Stimulated activated CD8-positive, alpha-beta memory T cell treated with anti-CD3 and anti-CD28 coated beads, Interleukin-15, amount 100 ng/mL, for 24 hours (primary cell): ENCODE results near the gene IL2RA.
A peak's percentile ranks its signal among the peaks of the same experiment; 100 is the strongest.
"Not testable (repeated sequence)": the region's sequence is repeated elsewhere in the genome, so short reads cannot be mapped to it uniquely, and the experiment has no call there.

Experiments used
- DNase-seq: peaks from one replicate; pipeline ENCODE4 v3.0.0-alpha.2; 2020; ENCODE audit warnings: low read depth

IL2RA gene

DNA sequence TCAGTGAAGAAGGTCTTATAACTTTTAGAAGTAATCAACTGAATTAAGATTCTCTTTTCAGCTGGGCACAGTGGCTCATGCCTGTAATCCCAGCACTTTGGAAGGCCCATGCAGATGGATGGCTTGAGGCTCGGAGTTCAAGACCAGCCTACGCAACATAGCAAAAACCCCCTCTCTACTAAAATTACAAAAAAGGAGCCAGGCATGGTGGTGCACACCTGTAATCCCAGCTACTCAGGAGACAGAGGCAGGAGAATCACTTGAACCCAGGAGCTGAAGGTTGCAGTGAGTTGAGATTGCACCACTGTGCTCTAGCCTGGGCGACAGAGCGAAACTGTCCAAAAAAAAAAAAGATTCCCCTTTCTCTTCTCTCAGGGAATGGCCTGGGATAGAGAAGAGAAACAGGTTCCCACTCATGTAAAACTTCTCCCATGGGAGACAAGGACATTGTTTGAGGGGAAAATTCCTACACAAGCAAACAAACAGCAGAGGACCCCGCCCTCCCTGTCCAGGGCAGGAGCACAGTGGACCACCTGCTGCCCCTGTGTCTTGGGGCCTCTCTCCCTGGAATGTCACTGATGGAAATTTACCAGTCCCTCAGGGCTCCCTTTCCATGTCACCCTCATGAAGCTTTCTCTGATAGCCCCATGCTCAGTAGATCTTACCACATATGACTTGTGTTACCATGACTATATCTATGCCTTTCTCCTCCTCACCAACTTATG, 5.6 kb downstream of the IL2RA start:
- DNase-seq: no peak

DNA sequence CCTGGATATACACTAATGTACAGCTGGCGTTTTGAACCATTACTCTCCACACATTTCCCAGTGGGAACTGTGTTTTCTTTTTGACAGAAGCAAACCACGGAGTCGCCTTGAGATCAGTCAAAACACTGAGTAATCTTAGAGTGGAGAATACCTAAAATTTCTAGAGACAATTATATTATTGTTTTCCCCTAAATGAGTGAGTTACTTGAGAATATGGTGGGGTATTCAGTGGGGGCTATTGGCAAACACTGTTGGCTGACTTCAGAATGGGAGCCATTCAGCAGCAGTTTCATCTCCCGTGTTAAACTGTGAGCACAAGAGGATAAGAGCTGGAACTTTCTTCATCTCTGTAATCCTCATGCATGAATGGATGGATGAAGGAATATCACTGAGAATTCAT, 6.2 kb downstream of the IL2RA start:
- no peak for DNase-seq

DNA sequence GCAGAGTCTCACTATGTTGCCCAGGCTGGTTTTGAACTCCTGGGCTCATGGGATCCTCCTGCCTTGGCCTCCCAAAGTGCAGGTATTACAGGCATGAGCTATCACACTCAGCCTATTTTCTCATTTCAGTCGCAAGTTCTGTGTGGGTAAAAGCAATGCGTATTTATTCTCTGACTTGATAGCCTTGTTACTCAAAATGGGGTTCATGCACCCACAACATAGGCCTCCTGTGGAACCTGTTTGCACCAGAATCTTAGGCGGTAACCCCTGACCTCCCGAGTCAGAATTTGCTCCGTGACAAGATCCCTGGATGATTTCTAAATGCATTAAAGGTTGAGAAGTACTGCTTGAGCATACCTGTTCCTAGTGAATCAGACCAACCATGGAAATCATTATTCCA, 7.3 kb downstream of the IL2RA start:
- no peak for DNase-seq

DNA sequence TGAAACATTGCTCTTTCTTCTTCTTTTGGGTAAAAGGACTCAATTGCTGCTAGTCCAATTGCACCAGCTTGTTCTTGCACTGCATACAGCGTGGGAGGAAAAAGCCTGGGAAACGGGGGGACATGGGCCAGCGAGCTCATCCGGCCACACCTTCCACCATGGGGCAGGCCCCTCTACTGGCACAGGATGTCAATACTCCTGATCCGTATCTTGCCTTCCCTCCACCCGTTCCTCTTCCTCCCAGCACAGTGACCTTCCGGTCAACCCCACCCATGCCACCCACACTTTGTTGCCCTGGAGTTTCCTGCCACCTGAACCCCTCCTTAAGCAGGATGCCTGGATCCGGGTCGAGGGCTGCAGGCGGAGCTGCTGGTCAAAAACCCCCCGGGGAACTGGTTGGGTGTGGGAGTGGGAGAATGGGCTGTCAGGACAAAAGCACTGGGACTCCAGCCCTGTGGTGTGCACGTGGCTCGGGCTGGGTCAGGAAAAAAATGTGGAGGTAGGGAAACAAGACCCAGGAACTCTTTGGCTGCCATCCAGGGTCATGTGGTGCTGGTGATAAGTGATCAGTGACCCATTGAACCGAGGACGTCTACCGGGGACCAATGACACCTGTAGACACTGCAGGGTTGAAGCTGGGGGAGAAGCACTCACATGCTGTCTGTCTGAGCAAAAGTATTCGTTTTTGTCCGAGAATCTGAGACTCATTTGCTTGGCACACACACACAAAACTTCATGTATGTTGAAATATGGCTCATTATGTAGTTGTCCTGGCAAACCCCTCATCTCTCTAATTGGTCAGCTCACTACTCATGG, 8.1 kb downstream of the IL2RA start:
- no peak for DNase-seq

DNA sequence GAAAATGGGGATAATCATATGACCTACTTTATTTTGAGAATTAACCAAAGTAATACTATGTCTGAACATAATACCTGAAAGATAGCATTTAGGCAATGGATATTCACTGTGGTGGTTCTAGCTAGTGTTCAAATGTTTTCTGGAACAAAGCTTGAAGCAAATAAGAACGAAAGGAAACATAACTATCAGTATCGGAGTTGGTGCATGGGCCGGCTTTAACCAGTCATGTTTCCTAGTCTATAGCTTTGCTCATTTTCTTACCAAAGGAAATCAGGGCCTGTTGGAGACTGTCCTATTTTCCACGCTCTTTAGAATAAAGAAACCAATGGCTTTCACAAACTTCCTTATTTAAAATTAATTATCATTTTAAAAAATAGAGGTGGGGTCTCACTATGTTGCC, 8.9 kb downstream of the IL2RA start:
- no peak for DNase-seq

- no peak for DNase-seq
These were observed 9.6 kb downstream of the IL2RA start for GRCh38 chr10:6052247-6053221.

DNA sequence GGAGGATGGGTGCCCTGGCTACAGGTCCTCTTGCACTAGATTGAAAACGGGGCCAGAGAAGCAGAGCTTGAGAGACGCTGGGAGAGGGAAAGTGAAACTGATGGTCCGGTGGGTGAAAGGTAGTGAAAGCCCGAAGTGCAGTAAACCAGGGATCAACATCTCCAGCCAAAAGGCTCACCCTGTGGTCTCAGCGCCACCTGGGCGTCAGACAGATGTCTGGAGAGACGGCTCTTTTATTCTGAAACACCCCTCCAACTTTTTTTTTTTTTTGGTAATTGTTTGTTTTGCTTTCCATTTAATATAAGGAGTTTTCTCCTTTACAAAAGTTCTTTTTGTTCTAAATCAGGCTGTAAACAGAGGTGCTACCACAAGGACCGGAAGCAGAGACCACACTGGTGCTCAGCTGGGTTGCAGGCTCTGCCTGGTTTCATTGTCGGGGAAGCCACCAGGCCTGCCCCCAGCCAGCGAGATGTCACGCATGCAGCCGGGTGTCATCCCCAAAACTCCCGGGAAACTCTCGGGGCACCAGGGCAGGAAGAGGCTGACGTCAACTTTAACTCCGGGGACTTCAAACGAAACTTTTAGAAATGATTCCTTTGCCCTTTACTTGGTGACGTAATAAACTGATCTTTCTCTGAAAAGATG, 11.2 kb downstream of the IL2RA start:
- peak; percentile 73 for DNase-seq

DNA sequence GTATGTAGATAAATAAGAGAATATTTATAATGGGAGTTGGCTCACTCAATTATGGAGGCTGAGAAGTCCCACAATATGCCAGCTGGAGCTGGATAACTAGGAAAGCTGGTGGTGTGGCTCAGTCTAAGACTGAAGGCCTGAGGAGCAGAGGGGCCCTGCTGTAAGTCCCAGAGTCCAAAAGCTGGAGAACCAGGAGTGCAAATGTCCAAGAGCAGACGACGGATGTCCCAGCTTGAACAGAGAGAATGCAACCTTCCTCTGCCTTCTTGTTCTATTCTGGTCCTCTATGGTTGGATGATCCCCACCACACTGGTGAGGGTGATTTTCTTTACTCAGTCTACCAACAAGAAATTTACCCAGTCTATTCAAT, 13.2 kb downstream of the IL2RA start:
- no peak for DNase-seq

DNA sequence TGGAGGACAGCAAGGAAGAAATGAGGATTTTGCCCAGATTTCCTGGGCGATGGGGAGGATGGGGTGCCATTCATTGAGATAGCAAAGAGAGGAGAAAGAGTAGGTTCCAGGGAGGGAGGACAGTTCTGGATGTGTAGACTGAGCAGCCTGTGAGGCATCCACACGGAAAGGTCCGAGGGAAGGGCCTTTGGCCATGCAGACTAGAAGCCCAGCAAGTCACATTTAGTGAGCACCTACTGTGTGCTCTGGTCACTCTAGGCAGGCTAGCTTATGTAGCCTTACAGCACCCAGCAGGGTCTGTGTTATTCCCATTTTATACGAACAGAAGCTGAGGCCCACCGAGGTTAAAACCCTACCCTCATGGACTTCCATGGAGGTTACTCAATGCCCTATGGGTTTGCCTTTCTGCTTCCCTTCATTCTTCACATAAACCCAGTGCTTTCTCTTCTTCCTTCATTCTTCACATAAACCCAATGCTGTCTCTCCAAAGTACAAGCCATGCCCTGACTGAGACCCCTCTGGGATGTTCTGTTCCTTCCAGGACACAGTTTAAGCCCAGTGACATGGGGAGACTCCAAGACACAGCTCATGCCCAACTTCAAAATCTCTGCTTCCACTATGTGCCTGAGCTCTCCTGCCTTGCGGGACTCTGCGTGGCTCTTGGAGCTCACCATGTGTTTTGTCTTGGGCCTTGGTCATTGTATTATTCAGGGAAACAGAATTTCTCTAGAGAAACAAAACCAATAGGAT, 13.7 kb downstream of the IL2RA start:
- DNase-seq: no peak

DNA sequence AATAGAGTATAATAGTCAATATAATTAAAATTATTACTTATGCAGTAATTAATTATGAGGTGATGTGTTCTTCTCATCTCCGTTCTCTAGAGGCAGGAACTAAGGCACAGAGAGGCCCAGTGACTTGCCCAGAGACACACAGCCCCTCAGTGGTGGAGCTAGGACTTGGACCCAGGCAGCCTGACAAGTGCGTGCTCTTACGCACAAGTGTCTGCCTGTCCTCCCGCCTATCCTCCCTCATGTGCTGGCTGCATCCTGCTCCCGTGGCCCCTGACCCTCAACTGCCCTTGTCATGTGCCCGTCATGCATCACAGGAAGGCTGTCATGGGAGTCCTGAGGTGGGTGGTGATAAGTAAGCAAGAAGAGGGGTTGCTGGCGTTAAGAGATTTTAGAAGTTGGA, 14.3 kb downstream of the IL2RA start:
- no peak for DNase-seq

DNA sequence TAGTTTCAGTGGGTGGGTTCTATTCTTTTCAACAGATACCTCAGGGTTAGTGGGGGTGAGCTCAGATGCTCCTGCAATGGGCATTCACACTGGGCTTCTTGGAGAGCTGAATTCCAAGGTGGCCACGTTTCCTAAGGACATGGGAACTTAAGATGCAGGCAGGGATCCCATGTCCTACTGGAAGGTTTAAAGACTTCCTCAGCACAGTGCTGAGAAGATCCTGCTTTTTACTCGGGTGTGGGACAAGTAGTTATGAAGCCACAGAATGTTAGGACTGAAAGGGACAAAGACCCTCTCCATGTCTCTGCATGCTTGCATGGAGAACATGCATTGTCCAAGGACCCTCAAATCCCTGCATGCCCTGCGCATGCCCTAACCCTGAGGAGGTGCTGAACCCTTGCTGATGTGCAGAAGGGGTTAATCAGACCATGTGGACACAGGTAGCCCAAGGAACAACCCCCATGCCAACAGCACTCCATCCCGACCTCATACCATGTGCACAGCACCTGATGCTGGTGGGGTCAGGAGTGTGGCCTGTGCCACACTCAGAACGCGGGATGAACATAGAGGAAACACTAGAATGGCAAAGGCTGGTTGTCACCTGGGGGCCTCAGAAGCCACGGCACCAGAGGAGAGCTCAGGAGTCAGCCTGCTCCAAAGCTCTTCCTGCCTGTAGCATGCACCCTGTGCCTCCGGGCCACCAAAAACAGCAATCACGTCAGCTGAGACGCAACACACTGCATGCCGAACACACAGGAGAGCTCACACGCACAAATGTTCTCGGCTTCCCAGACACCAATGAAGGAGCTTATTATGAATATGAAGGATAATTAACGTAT, 15.2 kb downstream of the IL2RA start:
- no peak for DNase-seq

DNA sequence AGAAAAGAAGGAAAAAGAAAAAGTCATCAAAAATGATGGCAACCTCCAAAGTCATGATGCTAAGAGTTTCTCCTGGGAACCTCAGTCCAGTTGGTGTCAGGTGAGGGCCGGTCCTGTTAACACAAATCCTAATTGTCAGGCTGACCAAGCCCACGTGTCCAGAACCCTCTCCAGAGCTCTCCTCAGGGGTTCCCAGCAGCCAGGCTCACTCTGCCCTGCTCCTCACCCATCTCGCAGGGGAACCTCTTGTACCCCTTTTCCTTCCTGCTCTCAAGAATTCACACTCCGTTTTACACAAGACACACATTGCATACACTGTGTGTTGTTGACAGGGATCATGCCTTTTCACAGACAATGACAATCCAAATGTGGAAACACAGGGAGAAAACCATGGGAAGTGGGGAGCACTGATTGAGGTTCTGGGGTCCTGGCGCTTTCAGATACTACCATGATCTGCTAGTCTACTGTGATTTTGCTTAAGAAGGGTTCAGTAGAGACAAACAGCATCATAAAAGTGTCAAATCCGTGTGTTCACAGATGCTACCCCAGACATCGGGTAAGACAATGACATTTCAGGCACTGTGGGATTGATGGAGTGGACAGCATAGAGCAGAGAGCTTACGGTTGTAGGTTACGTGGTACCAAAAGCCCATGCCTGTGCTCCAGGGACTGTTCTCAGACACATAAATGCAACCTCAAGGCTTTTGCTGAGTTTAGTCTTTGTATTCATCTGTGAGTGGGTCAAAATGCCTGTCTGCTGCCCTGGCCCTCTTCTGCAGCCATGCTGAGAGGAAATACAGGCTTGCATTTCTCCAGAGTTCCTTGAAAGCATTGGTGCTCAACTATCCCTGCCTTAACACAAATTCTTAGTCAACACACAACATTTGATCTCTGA, 16.0 kb downstream of the IL2RA start:
- no peak for DNase-seq

DNA sequence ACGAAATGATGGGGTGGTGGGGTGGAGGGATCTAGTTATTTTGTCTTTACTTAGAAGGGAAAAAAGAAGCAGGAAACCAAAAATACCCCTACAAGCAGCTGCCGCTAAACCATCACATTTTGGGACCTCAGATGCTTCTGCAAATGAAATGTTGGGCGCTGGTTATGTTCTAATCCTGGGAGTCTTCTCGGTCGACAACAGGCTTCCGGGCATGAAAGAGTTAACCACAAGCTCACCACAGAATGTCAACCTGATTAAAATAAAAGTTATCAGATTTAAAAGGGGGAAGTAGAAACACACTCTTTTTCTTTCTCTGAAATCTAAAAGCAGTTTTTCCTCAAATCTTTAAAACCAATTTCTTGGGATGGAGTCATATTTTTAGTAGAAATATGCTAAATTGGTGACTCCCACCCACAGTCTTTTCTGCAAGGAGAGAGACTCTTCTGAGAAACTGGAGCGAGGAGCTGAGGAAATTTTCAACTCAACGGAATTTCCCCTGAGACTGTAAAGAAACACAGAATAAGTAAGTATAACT, 16.8 kb downstream of the IL2RA start:
- no peak for DNase-seq

DNA sequence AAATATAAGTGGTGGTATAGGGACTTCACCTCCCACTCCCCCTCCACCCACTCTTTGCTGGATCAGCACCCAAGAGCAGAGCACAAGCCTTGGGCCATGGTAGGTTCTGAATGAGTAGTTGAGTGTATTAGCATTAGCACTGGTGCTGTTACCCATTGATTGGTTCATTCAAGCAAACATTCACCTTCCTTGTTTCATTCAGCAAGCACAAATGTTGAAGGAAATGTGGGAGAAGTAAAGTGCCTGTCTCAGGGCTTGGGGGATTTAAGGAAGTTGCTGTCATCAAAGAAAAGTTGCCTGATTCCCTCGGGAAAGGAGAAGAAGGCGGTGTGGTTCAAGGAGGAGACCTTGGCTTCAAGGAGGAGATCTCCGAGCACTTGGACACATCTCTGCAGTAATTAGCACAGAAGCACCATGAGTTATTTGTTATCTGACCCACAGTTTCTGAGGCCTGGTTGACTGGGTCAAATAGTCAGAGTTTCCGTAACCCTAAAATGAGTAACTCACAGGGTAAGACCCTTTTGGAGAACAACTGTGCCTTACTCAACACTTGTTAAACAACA, 17.3 kb downstream of the IL2RA start:
- no peak for DNase-seq

GRCh38 chr10:6044060-6044459, 18.1 kb downstream of the IL2RA start:
- DNase-seq: no peak

- not testable (repeated sequence) for DNase-seq
These were observed 18.8 kb downstream of the IL2RA start for GRCh38 chr10:6043377-6043776.

GRCh38 chr10:6040205-6040604, 22.0 kb downstream of the IL2RA start:
- no peak for DNase-seq

GRCh38 chr10:6039711-6040110, 22.5 kb downstream of the IL2RA start:
- DNase-seq: no peak
